ENCODE measurements around the gene DYNC1LI1.

Gene DYNC1LI1

DNA sequence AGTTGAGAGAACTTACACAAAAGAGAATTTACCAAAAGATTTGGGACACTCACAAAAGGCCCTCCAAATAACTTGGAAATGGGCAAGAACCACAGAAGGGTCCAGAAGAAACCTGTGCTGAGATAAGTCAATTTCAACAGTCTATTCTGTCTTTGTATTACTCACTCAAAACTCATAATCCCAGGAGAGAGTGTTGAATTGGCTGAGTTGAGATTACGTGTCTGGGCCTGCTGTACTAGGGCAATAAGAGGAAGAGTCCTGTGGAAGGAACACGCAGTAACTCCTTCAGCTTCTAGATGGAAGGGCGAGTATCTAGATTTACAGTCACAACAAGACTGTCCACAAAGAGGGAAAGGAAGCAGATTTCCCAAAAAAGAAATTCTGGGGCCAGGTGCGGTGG lies 42.5 kb upstream of the DYNC1LI1 start:
- DNase-seq (ENCODE audit: low spot score) (no peak), ATAC-seq (ENCODE audit: low read depth) (peak; percentile 84)
- Histone ChIP-seq H3K27me3 (ENCODE audit: insufficient read depth, poor library complexity, severe bottlenecking) (no peaks in the 10 kb centered on the region), H3K4me3 (ENCODE audit: severe bottlenecking) (no peak overlapping the region), H3K9me3 (ENCODE audit: severe bottlenecking) (no peaks in the 10 kb centered on the region), H3K27ac (ENCODE audit: poor library complexity, severe bottlenecking) (no peak overlapping the region), H3K36me3 (ENCODE audit: low read depth) (no peaks in the 10 kb centered on the region), H3K4me1 (ENCODE audit: insufficient read depth, poor library complexity, severe bottlenecking) (peaks cover 18% of the 10 kb centered on the region)
- no peak for TF ChIP-seq CTCF (IDR thresholded peaks at IDR 0.05; ENCODE audit: poor library complexity, severe bottlenecking)

- Histone ChIP-seq H3K4me1 (ENCODE audit: insufficient read depth, poor library complexity, severe bottlenecking) (peaks cover 18% of the 10 kb centered on the region), H3K27ac (ENCODE audit: poor library complexity, severe bottlenecking) (no peak overlapping the region), H3K4me3 (ENCODE audit: severe bottlenecking) (no peak overlapping the region), H3K36me3 (ENCODE audit: low read depth) (no peaks in the 10 kb centered on the region), H3K9me3 (ENCODE audit: severe bottlenecking) (no peaks in the 10 kb centered on the region), H3K27me3 (ENCODE audit: insufficient read depth, poor library complexity, severe bottlenecking) (no peaks in the 10 kb centered on the region)
- no peak for TF ChIP-seq CTCF (IDR thresholded peaks at IDR 0.05; ENCODE audit: poor library complexity, severe bottlenecking)
- DNase-seq (ENCODE audit: low spot score) (no peak), ATAC-seq (ENCODE audit: low read depth) (no peak)
These were observed 41.9 kb upstream of the DYNC1LI1 start for GRCh38 chr3:32612547-32612946.

DNA sequence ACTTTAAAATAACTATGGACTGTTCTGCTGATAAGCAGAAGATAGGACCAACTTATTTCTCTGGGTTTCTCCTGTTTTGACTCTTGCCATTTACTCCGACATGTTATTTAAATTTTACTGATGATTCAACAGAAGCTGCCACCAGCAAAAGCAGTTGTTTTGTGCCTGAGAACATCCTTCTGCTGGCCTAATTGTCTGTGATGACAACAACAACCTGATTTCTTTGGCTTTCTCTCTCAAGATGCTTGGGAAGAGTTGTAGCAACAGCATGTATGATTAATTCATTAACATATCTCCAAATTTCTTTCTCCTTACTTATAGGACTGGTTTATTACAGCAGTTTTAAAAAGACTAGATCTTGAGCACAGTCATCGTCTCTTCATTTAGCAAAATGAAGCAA lies 36.9 kb upstream of the DYNC1LI1 start:
- no peak for TF ChIP-seq CTCF (IDR thresholded peaks at IDR 0.05; ENCODE audit: poor library complexity, severe bottlenecking)
- ATAC-seq (ENCODE audit: low read depth) (no peak), DNase-seq (ENCODE audit: low spot score) (no peak)
- Histone ChIP-seq H3K9me3 (ENCODE audit: severe bottlenecking) (no peaks in the 10 kb centered on the region), H3K4me1 (ENCODE audit: insufficient read depth, poor library complexity, severe bottlenecking) (no peaks in the 10 kb centered on the region), H3K27me3 (ENCODE audit: insufficient read depth, poor library complexity, severe bottlenecking) (no peaks in the 10 kb centered on the region), H3K36me3 (ENCODE audit: low read depth) (no peaks in the 10 kb centered on the region), H3K4me3 (ENCODE audit: severe bottlenecking) (no peak overlapping the region), H3K27ac (ENCODE audit: poor library complexity, severe bottlenecking) (no peak overlapping the region)

DNA sequence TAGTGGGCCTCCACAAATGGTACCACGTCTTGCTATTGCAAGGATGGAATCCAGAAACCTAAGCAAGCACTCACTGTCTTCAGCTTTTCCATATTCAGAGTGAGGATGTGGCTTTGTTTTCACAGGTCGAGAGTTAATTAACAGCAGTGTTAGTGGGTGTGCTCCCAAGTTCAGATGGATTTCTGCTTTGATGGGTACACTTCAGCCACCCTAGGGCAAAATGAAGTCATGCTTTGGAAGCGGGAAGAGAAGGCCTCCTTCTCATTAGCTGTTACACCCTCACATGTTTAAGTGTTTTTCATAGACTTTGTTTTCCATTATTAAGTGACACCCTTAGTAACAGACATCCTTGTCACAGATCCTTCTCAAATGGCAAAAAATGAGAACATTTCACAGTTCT lies 36.3 kb upstream of the DYNC1LI1 start:
- no peaks in the 10 kb centered on the region for H3K9me3 ChIP-seq (ENCODE audit: severe bottlenecking)
- H3K27me3 ChIP-seq (ENCODE audit: insufficient read depth, poor library complexity, severe bottlenecking): no peaks in the 10 kb centered on the region
- H3K27ac ChIP-seq (ENCODE audit: poor library complexity, severe bottlenecking): no peak overlapping the region
- ATAC-seq (ENCODE audit: low read depth) (no peak), DNase-seq (ENCODE audit: low spot score) (no peak)
- no peaks in the 10 kb centered on the region for H3K36me3 ChIP-seq (ENCODE audit: low read depth)
- H3K4me1 ChIP-seq (ENCODE audit: insufficient read depth, poor library complexity, severe bottlenecking): no peaks in the 10 kb centered on the region
- H3K4me3 ChIP-seq (ENCODE audit: severe bottlenecking): no peak overlapping the region
- no peak for TF ChIP-seq CTCF (IDR thresholded peaks at IDR 0.05; ENCODE audit: poor library complexity, severe bottlenecking)

GRCh38 chr3:32606277-32606676 lies 35.6 kb upstream of the DYNC1LI1 start:
- Histone ChIP-seq H3K27ac (ENCODE audit: poor library complexity, severe bottlenecking) (no peak overlapping the region), H3K27me3 (ENCODE audit: insufficient read depth, poor library complexity, severe bottlenecking) (no peaks in the 10 kb centered on the region), H3K36me3 (ENCODE audit: low read depth) (no peaks in the 10 kb centered on the region), H3K9me3 (ENCODE audit: severe bottlenecking) (no peaks in the 10 kb centered on the region), H3K4me1 (ENCODE audit: insufficient read depth, poor library complexity, severe bottlenecking) (no peaks in the 10 kb centered on the region), H3K4me3 (ENCODE audit: severe bottlenecking) (no peak overlapping the region)
- ATAC-seq (ENCODE audit: low read depth) (no peak), DNase-seq (ENCODE audit: low spot score) (no peak)
- no peak for TF ChIP-seq CTCF (IDR thresholded peaks at IDR 0.05; ENCODE audit: poor library complexity, severe bottlenecking)

Measured in RWPE2 (cell line).